Right atrium auricular region (tissue), 2 donors: ENCODE data around the gene GRIN3A. TPM values are rescaled to one million over a fixed set of nuclear protein-coding genes. Genes with fewer than 3 reads are reported as not detected.
A peak's percentile ranks its signal among the peaks of the same experiment; 100 is the strongest.
"Not testable (repeated sequence)": the region's sequence is repeated elsewhere in the genome, so short reads cannot be mapped to it uniquely, and the experiment has no call there.

ENCODE experiments used
- DNase-seq: peaks from one replicate; pipeline ENCODE4 v3.0.0-alpha.2; 2019; ENCODE audit warnings: low spot score
- H3K27ac ChIP-seq, 2 donors: fragments of 200-600 bp; sonication (generic); 1 replicate in 1 of 2; 2 replicates in 1 of 2; pipeline ENCODE4 v1.5.1; 2016 to 2019
- H3K27me3 ChIP-seq, 2 donors: fragments of 200-600 bp; sonication (generic); one replicate each; pipeline versions ENCODE4 v1.5.1 to v1.6.0; 2017 to 2019
- H3K36me3 ChIP-seq: fragments of 200-600 bp; sonication (generic); one replicate; pipeline ENCODE4 v1.5.1; 2016
- H3K4me1 ChIP-seq, 2 donors: fragments of 200-600 bp; sonication (generic); one replicate each; pipeline versions ENCODE4 v1.5.1 to v1.6.0; 2017 to 2019
- H3K4me3 ChIP-seq, 2 donors: fragments of 200-600 bp; sonication (generic); 1 replicate in 1 of 2; 2 replicates in 1 of 2; pipeline ENCODE4 v1.5.1; 2017 to 2019; ENCODE audit warnings: mild to moderate bottlenecking in 1 of 2, moderate library complexity in 1 of 2
- H3K9me3 ChIP-seq, 2 donors: fragments of 200-600 bp; sonication (generic); one replicate each; pipeline ENCODE4 v1.5.1; 2019
- CTCF ChIP-seq, 2 donors: fragments of 200-600 bp; sonication (generic); IDR thresholded peaks; one replicate each; pipeline ENCODE4 v1.5.1; 2019; ENCODE audit warnings: antibody characterized with exemption in 2 of 2
- total RNA-seq, 2 donors: library from RNA; depleted of rRNA; stranded (reverse); fragments of >200 nt; gene quantifications; one replicate each; pipeline ENCODE4 v1.1.0, GENCODE V29; 2016

Gene GRIN3A
- total RNA-seq, 2 donors from 2014 or later: 0.44 TPM; not detected in 1

GRCh38 chr9:101549472-101550098 is 188.9 kb downstream of the GRIN3A start:
- H3K27ac ChIP-seq, H3K4me1 ChIP-seq, H3K27me3 ChIP-seq, DNase-seq, H3K9me3 ChIP-seq, H3K4me3 ChIP-seq: not testable (repeated sequence)
- peak; percentile 20 to 52 for TF ChIP-seq CTCF (IDR thresholded peaks at IDR 0.05)
- peaks cover 93% of the 10 kb centered on the region for H3K36me3 ChIP-seq

DNA sequence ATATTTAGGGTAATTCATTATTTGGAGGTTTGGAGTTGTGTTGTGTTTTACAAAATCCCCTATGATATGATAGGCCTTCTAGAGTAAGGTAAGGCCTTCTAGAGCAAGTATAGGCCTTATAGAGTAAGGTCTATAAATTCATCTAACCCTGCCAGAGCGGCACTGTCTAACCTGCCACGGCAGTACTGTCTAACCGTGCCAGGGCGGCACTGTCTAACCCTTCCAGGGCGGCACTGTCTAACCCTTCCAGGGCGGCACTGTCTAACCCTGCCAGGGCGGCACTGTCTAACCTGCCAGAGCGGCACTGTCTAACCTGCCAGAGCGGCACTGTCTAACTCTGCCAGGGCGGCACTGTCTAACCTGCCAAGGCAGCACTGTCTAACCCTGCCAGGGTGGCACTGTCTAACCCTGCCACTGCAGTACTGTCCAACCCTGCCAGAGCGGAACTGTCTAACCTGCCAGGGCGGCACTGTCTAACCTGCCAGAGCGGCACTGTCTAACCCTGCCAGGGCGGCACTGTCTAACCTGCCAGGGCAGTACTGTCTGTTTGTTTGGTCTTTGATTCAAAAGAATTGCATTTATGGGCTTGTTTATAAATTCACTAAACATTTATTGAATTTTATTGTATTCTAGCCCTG is 195.2 kb downstream of the GRIN3A start:
- no peaks in the 10 kb centered on the region for H3K9me3 ChIP-seq
- no peaks in the 10 kb centered on the region for H3K27me3 ChIP-seq
- peaks cover 65% of the 10 kb centered on the region for H3K36me3 ChIP-seq
- no peak overlapping the region for H3K4me3 ChIP-seq
- H3K4me1 ChIP-seq: no peaks in the 10 kb centered on the region
- no peak overlapping the region for H3K27ac ChIP-seq
- no peak for DNase-seq
- TF ChIP-seq CTCF (IDR thresholded peaks at IDR 0.05): no peak

- DNase-seq: no peak
- H3K4me3 ChIP-seq: no peak overlapping the region
- peaks cover 0 to 16% of the 10 kb centered on the region in 2 donors for H3K4me1 ChIP-seq
- no peaks in the 10 kb centered on the region for H3K9me3 ChIP-seq
- no peaks in the 10 kb centered on the region for H3K27me3 ChIP-seq
- H3K36me3 ChIP-seq: peaks cover 45% of the 10 kb centered on the region
- no peak for TF ChIP-seq CTCF (IDR thresholded peaks at IDR 0.05)
- H3K27ac ChIP-seq: no peak overlapping the region
These were observed 198.4 kb downstream of the GRIN3A start for GRCh38 chr9:101540069-101540468.

- no peak for DNase-seq
- Histone ChIP-seq H3K27me3 (no peaks in the 10 kb centered on the region), H3K27ac (no peak overlapping the region), H3K4me1 (peaks cover 0 to 34% of the 10 kb centered on the region in 2 donors), H3K9me3 (no peaks in the 10 kb centered on the region), H3K4me3 (no peak overlapping the region), H3K36me3 (peaks cover 30% of the 10 kb centered on the region)
- TF ChIP-seq CTCF (IDR thresholded peaks at IDR 0.05): no peak
These were observed 201.5 kb downstream of the GRIN3A start for GRCh38 chr9:101536938-101537337.

- H3K36me3 ChIP-seq: peaks cover 24% of the 10 kb centered on the region
- no peak overlapping the region for H3K27ac ChIP-seq
- no peak for TF ChIP-seq CTCF (IDR thresholded peaks at IDR 0.05)
- H3K9me3 ChIP-seq: no peaks in the 10 kb centered on the region
- peaks cover 0 to 34% of the 10 kb centered on the region in 2 donors for H3K4me1 ChIP-seq
- H3K4me3 ChIP-seq: no peak overlapping the region
- DNase-seq: no peak
- H3K27me3 ChIP-seq: no peaks in the 10 kb centered on the region
These were observed 202.1 kb downstream of the GRIN3A start for GRCh38 chr9:101536351-101536750.
